ENCODE results near the gene LY6G5B.

DNA sequence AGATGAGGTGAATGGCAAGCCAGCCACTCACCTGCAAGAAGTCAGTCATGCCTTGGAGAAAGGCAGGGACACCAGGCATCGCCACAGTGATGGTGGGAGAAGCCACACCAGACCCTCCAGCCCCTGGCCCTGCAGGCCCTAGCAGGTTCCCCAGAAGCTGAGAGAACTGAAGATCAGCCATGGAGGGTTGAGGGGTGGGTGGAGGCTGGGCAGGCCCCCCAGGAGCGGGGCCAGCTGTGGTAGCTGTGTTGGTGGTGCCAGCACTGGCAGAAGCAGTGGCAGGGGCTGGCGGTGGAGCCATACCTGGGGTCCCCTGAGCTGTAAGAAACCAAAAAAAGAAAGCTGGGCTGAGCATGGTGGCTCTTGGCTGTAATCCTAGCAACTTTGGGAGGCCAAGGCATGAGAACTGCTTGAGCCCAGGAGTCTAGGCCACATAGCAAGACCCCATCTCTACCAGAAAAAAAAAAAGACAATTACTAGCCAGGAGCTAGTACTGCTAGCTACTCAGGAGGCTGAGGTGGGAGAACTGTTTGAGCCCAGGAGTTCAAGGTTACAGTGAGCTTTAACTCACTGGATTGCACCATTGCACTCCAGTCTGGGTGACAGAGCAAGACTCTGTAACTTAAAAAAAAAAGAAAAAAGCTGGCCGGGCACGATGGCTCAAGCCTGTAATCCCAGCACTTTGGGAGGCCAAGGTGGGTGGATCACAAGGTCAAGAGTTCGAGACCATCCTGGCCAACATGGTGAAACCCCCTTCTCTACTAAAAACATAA is 26.8 kb upstream of the LY6G5B start:
- TF ChIP-seq, protein P1, sequence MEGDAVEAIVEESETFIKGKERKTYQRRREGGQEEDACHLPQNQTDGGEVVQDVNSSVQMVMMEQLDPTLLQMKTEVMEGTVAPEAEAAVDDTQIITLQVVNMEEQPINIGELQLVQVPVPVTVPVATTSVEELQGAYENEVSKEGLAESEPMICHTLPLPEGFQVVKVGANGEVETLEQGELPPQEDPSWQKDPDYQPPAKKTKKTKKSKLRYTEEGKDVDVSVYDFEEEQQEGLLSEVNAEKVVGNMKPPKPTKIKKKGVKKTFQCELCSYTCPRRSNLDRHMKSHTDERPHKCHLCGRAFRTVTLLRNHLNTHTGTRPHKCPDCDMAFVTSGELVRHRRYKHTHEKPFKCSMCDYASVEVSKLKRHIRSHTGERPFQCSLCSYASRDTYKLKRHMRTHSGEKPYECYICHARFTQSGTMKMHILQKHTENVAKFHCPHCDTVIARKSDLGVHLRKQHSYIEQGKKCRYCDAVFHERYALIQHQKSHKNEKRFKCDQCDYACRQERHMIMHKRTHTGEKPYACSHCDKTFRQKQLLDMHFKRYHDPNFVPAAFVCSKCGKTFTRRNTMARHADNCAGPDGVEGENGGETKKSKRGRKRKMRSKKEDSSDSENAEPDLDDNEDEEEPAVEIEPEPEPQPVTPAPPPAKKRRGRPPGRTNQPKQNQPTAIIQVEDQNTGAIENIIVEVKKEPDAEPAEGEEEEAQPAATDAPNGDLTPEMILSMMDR (IDR thresholded peaks at IDR 0.05) = no peak
- TF ChIP-seq EP300 (IDR thresholded peaks at IDR 0.05) = no peak

Data from ovary (tissue), 3 donors.